Measurements from ENCODE around the gene VPS4B.
"Not testable (repeated sequence)": the region's sequence is repeated elsewhere in the genome, so short reads cannot be mapped to it uniquely, and the experiment has no call there.

VPS4B gene

DNA sequence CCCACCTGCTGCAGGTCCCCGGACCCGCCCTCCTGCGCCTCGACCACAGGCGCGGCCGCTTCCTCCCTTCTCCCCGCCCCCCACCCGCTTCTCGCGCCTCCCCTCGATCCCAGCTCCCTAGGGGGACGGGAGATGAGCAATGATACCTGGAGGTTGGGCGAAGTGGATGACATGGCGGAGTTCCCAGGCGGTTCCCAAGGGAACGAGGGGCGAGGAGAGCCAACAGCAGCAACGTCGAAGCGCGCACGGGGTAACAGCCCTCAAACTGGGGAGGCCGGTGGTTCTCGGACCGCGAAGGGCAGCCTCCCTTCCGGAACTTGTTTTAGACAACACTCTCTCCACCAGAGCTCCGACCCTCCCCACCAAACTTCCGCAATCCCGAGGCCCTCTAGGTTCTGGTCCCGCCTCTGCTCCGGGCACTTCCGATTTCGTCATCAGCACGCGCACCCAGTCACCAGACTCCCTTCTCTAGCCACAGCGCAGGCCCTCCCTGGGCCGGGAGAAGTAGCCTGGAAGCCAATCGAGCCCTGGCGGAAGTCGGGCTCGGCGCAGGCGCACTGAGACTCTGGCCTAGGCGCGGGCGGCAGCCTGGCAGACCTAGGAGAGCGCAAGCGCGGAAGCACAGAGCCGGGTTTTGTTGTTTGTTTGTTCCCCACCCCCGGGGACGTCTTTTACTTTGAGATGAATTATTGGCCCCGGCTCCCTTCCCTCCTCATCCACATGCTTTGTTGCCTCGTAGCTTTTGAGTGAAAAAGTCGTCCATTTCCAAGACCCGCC lies at the start of gene VPS4B:
VPS4B (minus strand) TSS at position 390 of the 777 bp plus-strand sequence; CDS start at position 173, 217 bp downstream.
- Mint-ChIP-seq H3K9me3 (no peaks in the 10 kb centered on the region), H3K36me3 (ENCODE audit: insufficient read depth) (peaks cover 33% of the 10 kb centered on the region), H3K4me1 (peaks cover 20% of the 10 kb centered on the region)

GRCh38 chr18:63470751-63471150 lies 48.5 kb upstream of the VPS4B start:
- Mint-ChIP-seq H3K36me3 (ENCODE audit: insufficient read depth) (no peaks in the 10 kb centered on the region), H3K27me3 (peaks cover 40% of the 10 kb centered on the region), H3K9me3 (no peaks in the 10 kb centered on the region), H3K4me1 (no peaks in the 10 kb centered on the region), H3K4me3 (no peak overlapping the region), H3K27ac (ENCODE audit: low read depth) (no peak overlapping the region)
- no peak for ATAC-seq (replicated peaks; ENCODE audit: extremely low read depth, poor library complexity, severe bottlenecking)
- DNase-seq (ENCODE audit: low spot score in 2 of 2) = no peak

More for the DNA sequence above, at the start of gene VPS4B:
- Mint-ChIP-seq H3K27me3 (peaks cover 16% of the 10 kb centered on the region), H3K4me3 (peak within 1 kb of the TSS; percentile 94), H3K27ac (ENCODE audit: low read depth) (peak within 1 kb of the TSS; percentile 98)
- DNase-seq (ENCODE audit: low spot score in 2 of 2) (peak; percentile 98 to 99), ATAC-seq (replicated peaks; ENCODE audit: extremely low read depth, poor library complexity, severe bottlenecking) (peak; percentile 95)

- Mint-ChIP-seq H3K27me3 (peaks cover 37% of the 10 kb centered on the region), H3K4me1 (no peaks in the 10 kb centered on the region), H3K4me3 (no peak overlapping the region), H3K9me3 (no peaks in the 10 kb centered on the region), H3K36me3 (ENCODE audit: insufficient read depth) (no peaks in the 10 kb centered on the region), H3K27ac (ENCODE audit: low read depth) (no peak overlapping the region)
- DNase-seq (ENCODE audit: low spot score in 2 of 2) (no peak), ATAC-seq (replicated peaks; ENCODE audit: extremely low read depth, poor library complexity, severe bottlenecking) (no peak)
These were observed 46.3 kb upstream of the VPS4B start for GRCh38 chr18:63468575-63468974.

DNA sequence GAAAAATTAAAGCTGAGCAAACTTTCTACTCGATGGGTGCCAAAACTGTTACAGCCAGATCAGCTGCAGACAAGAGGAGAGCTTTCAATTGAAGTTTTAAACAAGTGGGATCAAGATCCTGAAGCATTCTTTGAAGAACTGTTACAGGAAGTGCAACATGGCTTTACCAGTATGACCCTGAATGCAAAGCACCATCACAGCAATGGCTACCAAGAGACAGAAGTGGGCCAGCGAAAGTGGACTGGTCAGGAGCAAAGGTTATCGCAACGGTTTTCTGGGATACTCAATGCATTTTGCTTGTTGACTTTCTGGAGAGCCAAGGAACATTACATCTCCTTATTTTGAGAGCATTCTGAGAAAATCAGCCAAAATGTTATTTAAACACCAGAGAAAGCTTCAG lies 45.4 kb upstream of the VPS4B start:
- no peaks in the 10 kb centered on the region for H3K4me1 Mint-ChIP-seq
- no peak overlapping the region for H3K4me3 Mint-ChIP-seq
- H3K36me3 Mint-ChIP-seq (ENCODE audit: insufficient read depth) = no peaks in the 10 kb centered on the region
- no peak overlapping the region for H3K27ac Mint-ChIP-seq (ENCODE audit: low read depth)
- H3K27me3 Mint-ChIP-seq = peaks cover 45% of the 10 kb centered on the region
- no peak for DNase-seq (ENCODE audit: low spot score in 2 of 2)
- H3K9me3 Mint-ChIP-seq = no peaks in the 10 kb centered on the region
- ATAC-seq (replicated peaks; ENCODE audit: extremely low read depth, poor library complexity, severe bottlenecking) = no peak

DNA sequence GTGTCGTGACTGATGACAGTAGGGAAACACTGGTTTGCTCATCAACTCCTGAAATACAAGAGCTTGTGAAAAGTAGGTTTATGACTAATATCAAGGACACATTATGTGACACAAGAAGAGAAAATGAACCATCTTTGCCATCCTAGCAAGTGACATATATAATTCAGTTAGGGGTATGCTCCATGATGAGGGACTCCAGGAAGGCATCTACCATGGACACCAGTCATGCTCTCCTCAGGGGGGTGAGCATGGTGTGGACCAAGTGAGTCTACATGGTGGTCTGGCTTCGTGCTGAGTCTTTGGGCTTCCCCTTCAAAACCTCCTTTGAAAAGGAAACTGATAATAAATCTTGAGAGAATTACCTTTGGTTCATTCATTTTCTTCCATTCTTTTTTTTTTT lies 42.8 kb upstream of the VPS4B start:
- Mint-ChIP-seq H3K9me3 (no peaks in the 10 kb centered on the region), H3K4me1 (no peaks in the 10 kb centered on the region), H3K36me3 (ENCODE audit: insufficient read depth) (peaks cover 3% of the 10 kb centered on the region), H3K27me3 (peaks cover 47% of the 10 kb centered on the region), H3K27ac (ENCODE audit: low read depth) (no peak overlapping the region), H3K4me3 (no peak overlapping the region)
- ATAC-seq (replicated peaks; ENCODE audit: extremely low read depth, poor library complexity, severe bottlenecking) = no peak
- no peak for DNase-seq (ENCODE audit: low spot score in 2 of 2)

DNA sequence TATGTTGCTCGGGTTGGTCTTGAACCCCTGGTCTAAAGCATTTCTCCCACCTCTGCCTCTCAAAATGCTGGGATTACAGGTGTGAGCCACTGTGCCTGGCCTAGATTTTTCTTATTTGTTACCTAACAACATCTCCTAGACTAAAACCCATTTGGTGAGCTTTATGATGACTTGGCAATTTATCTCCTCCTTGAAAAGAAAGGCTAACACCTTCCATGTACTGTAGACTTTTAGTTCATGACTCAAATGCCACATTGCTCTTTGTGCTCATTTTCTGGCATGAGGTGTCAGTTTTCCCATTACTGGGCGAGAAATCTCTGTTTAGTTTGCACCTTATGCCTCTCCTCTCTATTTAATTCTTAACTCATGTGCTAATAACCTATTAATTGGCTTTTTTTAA lies 42.2 kb upstream of the VPS4B start:
- Mint-ChIP-seq H3K27me3 (peaks cover 47% of the 10 kb centered on the region), H3K36me3 (ENCODE audit: insufficient read depth) (peaks cover 3% of the 10 kb centered on the region), H3K4me1 (no peaks in the 10 kb centered on the region), H3K4me3 (no peak overlapping the region), H3K27ac (ENCODE audit: low read depth) (no peak overlapping the region), H3K9me3 (no peaks in the 10 kb centered on the region)
- ATAC-seq (replicated peaks; ENCODE audit: extremely low read depth, poor library complexity, severe bottlenecking) (no peak), DNase-seq (ENCODE audit: low spot score in 2 of 2) (no peak)

GRCh38 chr18:63460414-63460813 lies 38.1 kb upstream of the VPS4B start:
- Mint-ChIP-seq H3K9me3 (no peaks in the 10 kb centered on the region), H3K36me3 (ENCODE audit: insufficient read depth) (peaks cover 3% of the 10 kb centered on the region), H3K27me3 (peaks cover 47% of the 10 kb centered on the region), H3K4me3 (no peak overlapping the region), H3K4me1 (no peaks in the 10 kb centered on the region), H3K27ac (ENCODE audit: low read depth) (no peak overlapping the region)
- DNase-seq (ENCODE audit: low spot score in 2 of 2) (no peak), ATAC-seq (replicated peaks; ENCODE audit: extremely low read depth, poor library complexity, severe bottlenecking) (no peak)

- ATAC-seq (replicated peaks; ENCODE audit: extremely low read depth, poor library complexity, severe bottlenecking) (no peak), DNase-seq (ENCODE audit: low spot score in 2 of 2) (no peak)
- H3K27me3 Mint-ChIP-seq = peaks cover 23% of the 10 kb centered on the region
- no peak overlapping the region for H3K4me3 Mint-ChIP-seq
- peaks cover 3% of the 10 kb centered on the region for H3K36me3 Mint-ChIP-seq (ENCODE audit: insufficient read depth)
- no peaks in the 10 kb centered on the region for H3K9me3 Mint-ChIP-seq
- H3K27ac Mint-ChIP-seq (ENCODE audit: low read depth) = no peak overlapping the region
- H3K4me1 Mint-ChIP-seq = no peaks in the 10 kb centered on the region
These were observed 35.7 kb upstream of the VPS4B start for GRCh38 chr18:63457977-63458376.

- Mint-ChIP-seq H3K27me3 (no peaks in the 10 kb centered on the region), H3K9me3 (no peaks in the 10 kb centered on the region), H3K27ac (ENCODE audit: low read depth) (no peak overlapping the region), H3K36me3 (ENCODE audit: insufficient read depth) (no peaks in the 10 kb centered on the region), H3K4me3 (no peak overlapping the region), H3K4me1 (peaks cover 5% of the 10 kb centered on the region)
- no peak for ATAC-seq (replicated peaks; ENCODE audit: extremely low read depth, poor library complexity, severe bottlenecking)
- DNase-seq (ENCODE audit: low spot score in 2 of 2) = no peak
These were observed 32.2 kb upstream of the VPS4B start for GRCh38 chr18:63454497-63454896.

DNA sequence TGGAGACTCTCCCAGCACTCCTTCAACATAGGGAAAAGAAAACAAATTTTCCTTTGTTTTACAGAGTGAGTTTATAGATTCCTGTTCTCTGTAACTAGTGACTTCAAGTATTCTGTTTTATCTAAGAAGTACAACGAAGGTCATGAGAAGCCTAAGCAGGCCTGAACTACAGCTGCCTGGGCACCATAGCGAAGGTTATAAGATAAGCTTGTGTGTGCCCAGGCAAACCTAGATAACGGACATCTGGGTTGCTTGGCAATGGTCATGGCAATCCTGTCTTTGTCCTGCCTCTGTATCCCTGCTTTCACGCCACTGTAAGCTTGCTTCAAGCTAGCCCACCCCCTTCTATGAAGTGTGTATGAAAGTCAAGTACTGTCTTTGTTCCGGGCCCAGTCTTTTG lies 30.5 kb upstream of the VPS4B start:
- not testable (repeated sequence) for H3K4me1 Mint-ChIP-seq; H3K4me3 Mint-ChIP-seq; H3K27ac Mint-ChIP-seq (ENCODE audit: low read depth); DNase-seq (ENCODE audit: low spot score in 2 of 2); H3K27me3 Mint-ChIP-seq; ATAC-seq (replicated peaks; ENCODE audit: extremely low read depth, poor library complexity, severe bottlenecking); H3K36me3 Mint-ChIP-seq (ENCODE audit: insufficient read depth); H3K9me3 Mint-ChIP-seq

DNA sequence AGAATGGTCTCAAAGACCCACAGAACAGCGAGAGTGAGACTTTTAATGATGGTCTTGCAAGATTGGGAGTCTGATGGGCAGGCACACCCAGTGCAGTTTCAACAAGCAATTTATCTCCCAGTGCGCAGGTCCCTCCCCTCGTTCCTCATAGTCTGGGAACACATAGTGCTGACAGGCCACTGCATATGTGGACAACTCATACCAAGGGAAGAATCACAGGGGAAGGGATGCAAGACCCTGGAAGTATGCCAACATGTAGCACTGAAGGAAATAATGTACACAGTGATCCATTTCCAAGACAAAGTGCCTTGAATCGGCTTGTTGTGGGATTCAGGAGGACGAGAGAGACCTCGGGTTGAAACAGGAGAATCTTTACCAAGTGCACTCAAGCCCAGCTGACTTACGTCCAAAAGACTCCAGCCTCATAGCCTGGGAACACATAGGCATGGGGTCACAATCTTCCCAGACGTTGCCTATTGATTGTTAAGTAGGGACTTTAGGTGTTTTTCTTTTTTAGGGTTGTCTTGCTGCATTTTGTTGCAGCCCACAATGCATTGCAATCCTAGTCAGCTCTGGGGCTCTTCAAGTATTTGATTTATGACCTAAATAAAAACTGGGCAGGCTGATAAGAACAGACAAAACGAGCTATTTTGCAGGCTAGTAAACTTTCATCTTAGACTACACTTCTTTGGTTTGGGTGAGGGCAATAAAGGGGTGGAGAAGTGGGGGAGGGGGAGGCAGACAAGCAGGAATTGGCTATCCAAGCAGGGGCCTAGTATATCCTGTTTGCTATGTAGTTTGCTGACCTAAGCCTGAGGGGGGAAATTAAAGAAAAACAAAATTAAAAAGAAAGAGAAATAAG lies 29.8 kb upstream of the VPS4B start:
- H3K4me1 Mint-ChIP-seq = peaks cover 5% of the 10 kb centered on the region
- no peaks in the 10 kb centered on the region for H3K27me3 Mint-ChIP-seq
- H3K9me3 Mint-ChIP-seq = no peaks in the 10 kb centered on the region
- H3K36me3 Mint-ChIP-seq (ENCODE audit: insufficient read depth) = no peaks in the 10 kb centered on the region
- H3K4me3 Mint-ChIP-seq = no peak overlapping the region
- no peak for DNase-seq (ENCODE audit: low spot score in 2 of 2)
- ATAC-seq (replicated peaks; ENCODE audit: extremely low read depth, poor library complexity, severe bottlenecking) = no peak
- no peak overlapping the region for H3K27ac Mint-ChIP-seq (ENCODE audit: low read depth)

- Mint-ChIP-seq H3K36me3 (ENCODE audit: insufficient read depth) (no peaks in the 10 kb centered on the region), H3K27ac (ENCODE audit: low read depth) (no peak overlapping the region), H3K4me3 (no peak overlapping the region), H3K27me3 (no peaks in the 10 kb centered on the region), H3K4me1 (peaks cover 5% of the 10 kb centered on the region), H3K9me3 (no peaks in the 10 kb centered on the region)
- DNase-seq (ENCODE audit: low spot score in 2 of 2) (no peak), ATAC-seq (replicated peaks; ENCODE audit: extremely low read depth, poor library complexity, severe bottlenecking) (no peak)
These were observed 27.1 kb upstream of the VPS4B start for GRCh38 chr18:63449426-63449825.

GRCh38 chr18:63447066-63447465 lies 24.8 kb upstream of the VPS4B start:
- Mint-ChIP-seq H3K27me3 (no peaks in the 10 kb centered on the region), H3K36me3 (ENCODE audit: insufficient read depth) (no peaks in the 10 kb centered on the region), H3K27ac (ENCODE audit: low read depth) (no peak overlapping the region), H3K9me3 (no peaks in the 10 kb centered on the region), H3K4me3 (no peak overlapping the region), H3K4me1 (peaks cover 5% of the 10 kb centered on the region)
- no peak for DNase-seq (ENCODE audit: low spot score in 2 of 2)
- no peak for ATAC-seq (replicated peaks; ENCODE audit: extremely low read depth, poor library complexity, severe bottlenecking)
